GM18517 (cell line): ENCODE results near the gene UCP3.

Experiments used
- ATAC-seq: cut with Tn5 transposase; IDR thresholded peaks from one replicate; pipeline ENCODE4 v1.9.1; 2021; ENCODE audit warnings: mild to moderate bottlenecking, moderate library complexity; ENCODE audit not compliant: unreplicated experiment

The UCP3 gene, protein sequence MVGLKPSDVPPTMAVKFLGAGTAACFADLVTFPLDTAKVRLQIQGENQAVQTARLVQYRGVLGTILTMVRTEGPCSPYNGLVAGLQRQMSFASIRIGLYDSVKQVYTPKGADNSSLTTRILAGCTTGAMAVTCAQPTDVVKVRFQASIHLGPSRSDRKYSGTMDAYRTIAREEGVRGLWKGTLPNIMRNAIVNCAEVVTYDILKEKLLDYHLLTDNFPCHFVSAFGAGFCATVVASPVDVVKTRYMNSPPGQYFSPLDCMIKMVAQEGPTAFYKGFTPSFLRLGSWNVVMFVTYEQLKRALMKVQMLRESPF

DNA sequence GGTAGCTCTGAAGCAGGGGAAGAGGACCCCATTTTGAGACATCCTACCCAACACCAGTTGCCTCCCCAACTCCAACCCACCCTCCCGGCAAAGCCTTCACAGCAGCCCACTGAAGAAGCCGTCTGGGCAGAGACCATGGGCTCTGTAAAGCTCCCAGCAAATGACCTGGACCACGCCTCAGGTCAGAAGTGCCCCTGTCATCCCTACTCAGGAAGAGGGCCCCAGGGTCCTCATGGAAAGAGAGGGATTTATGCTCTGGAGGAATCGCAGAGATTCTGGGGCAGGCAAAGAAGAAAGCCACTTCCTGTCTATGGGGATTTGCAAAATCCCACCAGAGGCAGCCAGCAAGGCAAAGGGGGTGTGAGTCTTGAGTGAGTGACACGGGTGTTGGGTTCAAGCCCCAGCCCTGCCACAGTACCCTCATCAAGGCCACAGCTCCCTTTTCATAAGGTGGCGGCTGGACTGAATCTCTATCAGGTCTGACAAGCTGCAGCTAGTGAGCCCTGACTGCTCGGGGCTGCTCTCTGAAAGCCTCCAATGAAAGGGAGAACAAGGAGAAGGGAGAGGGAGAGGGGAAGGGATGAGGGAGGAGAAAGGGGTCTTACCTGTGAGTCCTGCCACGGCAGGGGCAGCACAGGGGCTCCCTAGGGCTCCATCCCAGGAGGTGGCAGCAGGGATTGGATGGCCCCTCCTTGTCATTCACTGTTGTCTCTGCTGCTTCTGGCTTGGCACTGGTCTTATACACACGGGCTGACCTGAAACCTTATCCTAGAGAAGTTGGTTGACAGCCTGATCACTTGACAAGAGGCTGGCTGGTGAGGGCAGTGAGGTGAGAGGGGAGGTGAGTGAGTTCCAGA lies at the start of gene UCP3:
Gene UCP3 (minus strand): TSS at position 713 of the 857 bp plus-strand sequence. CDS start 2,043 bp downstream, outside the sequence.
- ATAC-seq = no peak

DNA sequence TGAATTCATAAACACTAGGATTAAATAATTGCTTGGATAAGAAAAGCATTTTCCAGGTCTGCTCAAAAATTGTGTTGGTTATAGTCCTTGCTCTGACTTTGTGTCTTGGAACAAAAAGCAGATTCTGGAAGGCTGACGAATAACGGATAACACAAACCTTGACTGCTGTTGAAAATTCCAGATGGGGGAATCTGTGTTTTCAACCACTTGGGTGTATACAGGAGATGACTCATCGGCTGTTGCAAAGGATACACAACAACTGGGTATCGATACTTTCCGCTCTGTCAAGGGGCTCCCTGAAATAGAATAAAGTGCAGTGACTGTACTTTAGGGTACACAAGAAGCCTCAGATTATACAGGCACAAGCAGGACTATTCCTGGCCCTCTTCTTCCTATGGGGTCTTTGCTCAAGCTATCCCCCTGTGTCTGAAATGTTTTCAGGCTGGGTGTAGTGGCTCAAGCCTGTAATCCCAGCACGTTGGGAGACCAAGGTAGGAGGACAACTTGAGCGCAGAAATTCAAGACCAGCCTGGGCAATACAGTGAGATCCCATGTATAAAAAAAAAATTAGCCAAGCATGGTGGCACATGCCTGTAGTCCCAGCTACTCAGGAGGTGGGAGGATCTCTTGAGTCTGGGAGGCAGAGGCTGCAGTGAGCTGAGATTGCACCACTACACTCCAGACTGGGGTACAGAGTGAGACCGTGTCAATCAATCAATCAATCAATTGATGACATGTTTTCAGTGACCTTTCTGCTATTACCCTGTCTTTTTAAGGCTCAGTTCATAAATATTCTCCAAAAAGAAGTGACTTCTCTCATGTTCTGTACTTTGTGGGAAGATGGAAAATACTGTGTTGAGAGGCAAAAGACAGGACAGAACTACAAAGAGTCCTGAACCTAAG lies 48.6 kb upstream of the UCP3 start:
- ATAC-seq = no peak

GRCh38 chr11:74055938-74056337 lies 47.1 kb upstream of the UCP3 start:
- no peak for ATAC-seq

- no peak for ATAC-seq
Measured at GRCh38 chr11:74050465-74050864, 41.6 kb upstream of the UCP3 start.

DNA sequence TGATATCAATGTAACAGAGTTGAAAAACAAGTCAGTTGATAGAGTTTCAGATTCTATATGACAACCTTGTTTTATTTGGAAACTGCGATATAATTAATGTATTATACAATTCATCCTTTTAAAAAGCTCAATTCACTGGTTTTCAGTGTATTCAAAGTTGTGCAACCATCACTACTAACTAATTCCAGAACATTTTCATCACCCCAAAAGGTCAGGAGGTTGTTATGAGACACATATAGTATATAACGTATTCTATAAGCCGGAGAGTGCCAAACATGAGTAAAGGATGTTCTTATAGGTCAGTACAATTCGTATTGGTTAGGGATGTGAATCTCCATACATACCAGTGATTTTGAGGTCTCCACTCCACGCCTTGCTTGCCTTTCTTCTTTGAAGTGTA lies 40.1 kb upstream of the UCP3 start:
- no peak for ATAC-seq

DNA sequence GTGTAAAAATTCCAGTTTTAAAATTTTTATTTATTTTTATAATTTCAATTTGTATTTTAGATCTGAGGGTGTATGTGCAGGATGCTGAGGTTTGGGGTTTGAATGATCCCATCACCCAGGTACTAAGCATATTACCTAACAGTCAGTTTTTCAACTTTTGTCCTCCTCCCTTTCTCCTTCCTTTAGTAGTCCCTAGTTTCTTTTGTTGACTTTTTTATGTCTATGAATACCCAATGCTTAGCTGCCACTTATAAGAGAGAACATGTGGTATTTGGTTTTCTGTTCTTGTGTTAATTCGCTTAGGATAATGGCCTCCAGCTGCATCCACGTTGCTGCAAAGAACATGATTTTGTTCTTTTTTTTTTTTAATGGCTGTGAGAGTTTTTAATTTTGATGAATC lies 35.7 kb upstream of the UCP3 start:
- no peak for ATAC-seq

- ATAC-seq = no peak
Measured at GRCh38 chr11:74043450-74043849, 34.6 kb upstream of the UCP3 start.

DNA sequence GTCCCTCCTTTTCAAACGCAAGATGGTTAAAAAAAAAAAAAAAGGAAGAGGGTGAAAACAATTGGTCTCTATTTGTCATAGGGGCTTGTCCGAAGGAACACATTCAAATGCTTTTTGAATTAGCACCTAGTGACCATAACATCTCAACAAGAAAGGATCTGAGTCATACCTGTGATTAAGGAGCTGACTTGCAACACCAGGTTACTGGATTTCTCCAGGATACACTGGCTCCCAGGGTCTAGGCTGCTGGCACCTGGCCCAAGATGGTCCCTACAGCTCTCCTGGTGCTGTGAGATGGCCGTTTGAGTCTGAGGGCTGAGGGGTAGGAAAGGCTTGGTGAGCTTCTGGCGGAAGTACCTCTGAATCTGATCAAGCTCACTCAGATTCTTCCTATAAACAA lies 28.4 kb upstream of the UCP3 start:
- ATAC-seq = no peak

DNA sequence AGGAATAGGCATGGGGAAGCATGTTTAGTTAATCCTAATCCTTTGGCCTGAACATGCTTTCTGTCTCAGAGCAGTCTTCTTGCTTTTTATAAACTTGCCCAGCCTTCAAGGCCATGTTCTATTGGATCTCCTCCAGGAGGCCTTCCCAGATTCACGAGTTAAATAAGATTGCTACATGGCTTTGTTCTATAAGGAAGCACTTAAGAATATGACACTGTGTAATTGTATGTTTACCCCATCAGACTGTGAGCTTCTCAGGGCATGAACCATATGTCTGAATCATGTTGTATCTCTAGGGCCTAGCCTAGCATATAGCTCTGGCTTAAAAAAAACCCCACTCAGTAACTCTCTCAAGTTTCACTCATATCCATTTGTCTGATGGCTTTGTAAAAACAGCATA lies 26.4 kb upstream of the UCP3 start:
- no peak for ATAC-seq

GRCh38 chr11:74033046-74033445 lies 24.2 kb upstream of the UCP3 start:
- no peak for ATAC-seq

DNA sequence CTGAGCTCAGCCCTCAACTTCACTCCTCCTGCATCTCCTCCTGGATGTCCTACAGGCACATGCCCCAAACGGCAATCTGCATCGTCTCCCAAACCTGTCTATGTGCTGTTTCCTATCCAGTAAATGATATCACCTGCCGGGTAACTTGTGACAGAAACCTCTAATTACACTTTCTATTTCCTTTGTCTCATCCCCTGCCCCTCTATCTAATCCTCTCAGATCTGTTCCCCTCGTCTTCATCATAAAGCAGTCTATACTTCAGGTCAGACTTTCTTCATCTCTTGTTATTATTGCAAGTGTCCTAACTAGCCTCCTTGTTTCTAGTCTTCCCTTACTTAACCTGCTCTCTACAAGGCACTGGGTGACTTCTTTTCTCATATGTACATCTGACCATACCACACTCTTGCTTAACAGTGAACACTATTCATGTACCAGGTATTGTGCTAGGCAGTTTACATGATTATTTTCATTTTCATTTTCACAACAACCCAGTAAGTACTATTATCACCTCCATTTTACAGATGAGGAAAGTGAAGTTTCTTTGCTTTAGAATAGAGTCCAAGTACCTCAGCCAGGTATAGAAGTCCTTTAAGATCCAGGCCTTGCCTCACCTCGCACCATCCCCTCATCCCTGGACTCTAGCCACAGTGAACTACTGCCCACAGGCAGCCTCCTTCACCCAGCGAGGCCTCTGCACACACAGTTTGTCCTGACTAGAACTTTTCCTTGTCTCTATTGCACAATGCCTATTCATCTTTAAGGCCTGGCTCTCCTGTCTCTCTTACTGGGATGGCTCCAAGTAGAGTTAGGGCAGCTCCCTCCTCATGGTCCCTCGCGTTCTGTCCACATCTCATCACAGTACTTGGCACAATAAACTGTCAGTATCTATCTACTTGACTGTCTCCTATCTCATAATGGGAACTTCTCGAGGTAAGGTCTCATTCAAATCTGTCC lies 22.1 kb upstream of the UCP3 start:
- no peak for ATAC-seq

DNA sequence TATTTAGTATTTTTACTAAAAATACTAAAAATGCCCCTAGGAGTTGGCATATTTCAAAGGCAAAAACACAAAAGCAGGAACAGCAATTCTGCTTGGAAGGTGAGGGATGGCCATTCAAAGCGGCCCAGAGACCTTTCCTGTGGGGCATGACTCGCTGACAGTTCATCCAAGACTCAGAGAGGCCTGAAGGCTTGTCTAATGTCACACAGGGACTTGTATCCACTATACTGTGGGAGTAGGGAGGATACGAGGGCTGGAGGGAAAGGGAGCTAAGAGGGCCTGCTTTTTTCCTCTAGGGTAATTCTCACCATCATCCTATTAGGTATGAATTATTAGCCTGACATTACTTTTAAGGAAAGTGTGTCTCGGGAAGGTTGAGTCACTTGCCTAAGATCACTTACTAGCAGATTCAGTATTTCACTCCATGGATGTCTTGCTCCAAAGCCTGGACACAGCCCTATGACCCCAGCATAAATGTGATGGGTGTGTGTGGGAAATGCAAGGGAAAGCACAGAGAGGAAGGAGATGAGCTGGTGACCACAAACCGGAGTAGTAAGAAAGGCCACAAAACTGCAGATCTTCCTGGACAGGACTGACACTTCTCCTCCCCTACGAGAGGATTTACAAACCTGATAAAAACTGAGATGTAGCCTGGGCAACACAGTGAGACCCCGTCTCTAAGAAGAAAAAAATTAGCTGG lies 16.7 kb upstream of the UCP3 start:
- ATAC-seq = no peak

DNA sequence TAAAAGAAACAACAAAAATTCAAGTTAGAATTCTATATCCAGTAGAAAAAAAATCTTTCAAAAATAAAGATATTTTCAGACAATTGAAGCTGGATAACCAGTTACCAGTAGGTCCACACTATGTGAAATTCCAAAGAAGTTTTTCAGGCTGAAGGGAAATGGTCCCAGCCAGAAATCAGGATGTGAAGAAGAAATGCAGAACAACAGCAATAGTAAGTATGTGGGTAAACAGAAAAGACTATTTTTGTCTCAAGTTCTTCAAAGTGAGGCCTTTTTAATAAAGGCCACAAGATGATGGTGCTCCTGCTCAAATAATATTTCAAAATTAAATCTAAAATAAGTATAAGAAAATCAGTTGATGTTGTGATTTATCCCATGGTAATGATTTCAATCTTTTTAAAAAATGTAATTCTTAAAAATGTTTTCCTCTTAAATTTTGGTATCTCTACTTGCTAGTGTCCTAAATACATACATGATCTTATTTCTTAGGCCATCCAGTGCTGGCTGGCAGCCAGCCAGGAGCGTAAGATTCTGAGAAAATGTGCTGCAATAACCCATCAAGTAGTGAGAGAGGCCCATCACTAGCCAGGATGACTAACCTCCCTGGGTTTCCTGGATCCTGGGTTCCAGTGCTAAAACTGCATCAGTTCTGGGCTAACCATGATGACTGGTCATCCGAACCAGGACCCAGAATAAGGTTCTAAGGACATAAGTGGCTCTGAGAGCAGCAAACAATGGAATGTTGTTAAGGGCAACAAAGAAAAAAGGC lies 15.6 kb upstream of the UCP3 start:
- no peak for ATAC-seq

- ATAC-seq = no peak
Measured at GRCh38 chr11:74023276-74023675, 14.4 kb upstream of the UCP3 start.

DNA sequence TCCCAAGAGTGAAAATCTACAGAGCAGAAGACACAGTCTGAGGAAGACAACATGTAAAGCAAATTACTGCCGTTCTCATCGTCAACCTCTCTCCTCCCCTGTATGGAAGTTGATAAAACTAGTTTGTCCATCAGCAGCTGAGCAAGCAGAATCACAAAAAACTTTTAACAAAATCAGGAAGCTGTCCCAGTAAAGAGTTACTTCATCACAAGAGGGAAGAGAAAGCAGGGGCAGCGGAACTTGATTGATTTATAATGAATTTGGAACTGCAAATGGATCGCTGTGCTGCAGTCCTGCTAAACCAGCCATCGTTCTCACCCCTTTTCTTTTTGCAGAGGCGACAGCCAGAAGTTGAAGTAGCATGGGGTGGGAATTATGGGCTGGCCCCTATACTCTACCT lies 13.7 kb upstream of the UCP3 start:
- ATAC-seq = no peak

- no peak for ATAC-seq
Measured at GRCh38 chr11:74021998-74022397, 13.1 kb upstream of the UCP3 start.

GRCh38 chr11:74020539-74020938 lies 11.7 kb upstream of the UCP3 start:
- no peak for ATAC-seq

GRCh38 chr11:74019860-74020259 lies 11.0 kb upstream of the UCP3 start:
- ATAC-seq = no peak
